NCI-H2227 treated with DMSO at 0.1 percent for 48 hours (cell line): ENCODE data around the gene CSTF1.
"Not testable (repeated sequence)": the region's sequence is repeated elsewhere in the genome, so short reads cannot be mapped to it uniquely, and the experiment has no call there.

Experiments used
- DNase-seq: peaks from one replicate; lab custom pipeline; 2025; lab: John Stamatoyannopoulos, UW

Gene CSTF1

GRCh38 chr20:56369179-56369578 is 23.3 kb upstream of the CSTF1 start:
- no peak for DNase-seq

DNA sequence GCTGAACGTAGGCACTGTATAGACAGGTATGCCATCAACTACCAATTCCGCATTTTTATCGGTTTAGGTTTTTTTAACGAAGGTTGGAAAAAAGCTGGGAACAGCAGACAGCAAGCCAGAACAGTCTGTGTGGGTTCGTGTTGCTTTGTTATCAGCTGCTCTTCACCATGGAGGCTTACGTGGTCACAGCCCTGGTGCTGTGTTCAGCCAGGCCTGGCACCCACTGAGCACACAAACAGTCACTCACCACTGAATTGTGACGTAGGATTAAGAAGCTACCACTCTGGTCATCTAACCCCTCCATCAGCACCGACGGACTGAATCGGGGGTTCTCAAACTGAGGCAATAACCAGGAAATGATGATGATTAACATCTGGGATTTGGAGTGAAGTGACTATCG is 20.5 kb upstream of the CSTF1 start:
- DNase-seq = no peak

DNA sequence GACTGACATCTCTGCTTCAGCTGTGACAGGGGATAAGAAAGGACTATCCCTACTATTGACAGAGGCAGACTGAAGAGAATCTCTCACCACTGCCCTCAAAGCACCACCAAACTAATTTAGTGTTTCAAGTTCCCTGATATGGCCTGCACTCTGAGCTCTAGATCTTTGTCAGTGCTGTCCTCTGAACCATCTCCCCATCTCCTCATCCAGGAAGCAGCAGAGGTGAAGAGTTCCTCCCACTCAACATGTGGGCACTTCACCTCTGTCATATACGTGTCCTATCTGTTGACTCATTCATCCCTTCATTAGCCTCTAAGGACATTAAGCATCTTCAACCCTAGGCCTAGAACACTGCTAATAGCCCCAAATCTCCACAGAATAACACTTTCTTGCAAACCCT is 19.6 kb upstream of the CSTF1 start:
- no peak for DNase-seq

DNA sequence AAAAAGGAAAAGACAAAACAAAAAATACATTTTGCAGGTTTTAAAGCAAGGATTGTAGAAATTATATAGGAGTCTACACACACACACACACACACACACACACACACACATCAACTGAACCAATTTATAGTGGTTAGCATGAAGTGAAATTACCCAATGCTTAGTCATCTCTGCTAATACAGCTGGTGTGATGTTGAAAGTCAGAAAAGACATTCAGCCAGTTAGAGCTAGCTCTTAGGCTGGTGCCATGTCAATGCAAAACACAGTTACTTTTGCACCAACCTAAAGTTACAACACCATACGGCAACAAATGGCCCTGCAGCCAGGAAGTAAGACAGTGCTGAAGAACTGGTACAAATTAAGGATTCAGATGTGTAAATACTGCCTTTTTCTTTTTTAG is 18.5 kb upstream of the CSTF1 start:
- no peak for DNase-seq

DNA sequence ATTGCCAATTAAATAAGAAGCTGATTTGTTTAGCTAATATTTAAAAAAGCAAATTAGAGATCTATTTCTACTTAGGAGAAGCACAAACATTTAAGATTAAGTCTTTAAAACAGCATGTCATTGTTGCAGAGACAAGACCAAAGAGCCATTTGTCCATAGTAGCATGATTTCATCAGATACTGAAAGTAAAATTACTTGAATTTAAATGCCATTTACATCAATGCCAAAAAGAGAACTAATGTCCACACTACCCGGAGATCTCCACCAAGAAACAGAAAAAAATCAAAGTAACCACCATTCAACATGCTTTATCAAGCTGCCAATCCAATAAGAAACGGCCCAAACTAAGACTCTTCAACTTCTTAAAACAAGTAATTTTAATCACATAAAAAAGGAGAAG is 16.1 kb upstream of the CSTF1 start:
- DNase-seq = no peak

GRCh38 chr20:56378386-56378785 is 14.1 kb upstream of the CSTF1 start:
- DNase-seq = no peak

- DNase-seq = no peak
Measured at GRCh38 chr20:56380375-56380774, 12.1 kb upstream of the CSTF1 start.

GRCh38 chr20:56381501-56381900 is 10.9 kb upstream of the CSTF1 start:
- DNase-seq = no peak

- DNase-seq = no peak
Measured at GRCh38 chr20:56382696-56383095, 9.7 kb upstream of the CSTF1 start.

- no peak for DNase-seq
Measured at GRCh38 chr20:56383334-56383733, 9.1 kb upstream of the CSTF1 start.

DNA sequence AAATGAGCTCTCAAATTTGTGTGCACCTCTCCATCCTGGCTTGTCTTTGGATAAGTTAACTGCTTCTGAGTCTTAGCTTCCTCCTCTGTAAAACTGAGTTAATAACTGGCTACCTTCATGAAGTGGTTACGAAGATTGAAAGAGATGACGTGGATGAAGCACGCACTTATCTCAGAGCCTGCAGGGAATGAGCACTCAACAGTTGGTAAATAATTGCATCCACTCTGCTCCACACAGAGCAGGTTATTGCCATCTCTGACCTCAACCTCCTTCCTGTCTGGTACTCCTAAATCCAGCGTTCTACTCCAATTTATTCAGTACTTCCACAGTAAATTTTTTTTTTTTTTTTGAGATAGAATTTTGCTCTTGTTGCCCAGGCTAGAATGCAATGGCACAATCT is 7.3 kb upstream of the CSTF1 start:
- DNase-seq = peak; percentile 33

DNA sequence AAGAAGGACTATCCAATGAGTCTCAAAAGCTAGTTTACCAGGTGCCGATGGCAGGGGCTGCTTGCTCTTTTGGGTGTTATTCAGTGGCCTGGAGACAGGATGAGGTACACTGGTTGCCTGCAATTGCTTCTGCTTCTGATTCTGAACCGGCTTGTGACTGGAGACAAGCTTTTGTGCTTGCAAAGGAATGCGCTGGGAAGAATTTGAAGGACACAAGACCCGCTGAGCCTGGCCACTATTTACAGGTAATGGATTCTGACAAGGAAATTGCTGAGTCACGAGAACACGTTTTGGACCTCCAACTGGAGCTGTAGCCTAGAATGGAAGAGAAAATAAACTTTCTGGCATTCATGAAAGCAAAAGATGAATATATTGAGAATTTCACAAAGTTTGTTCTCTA is 6.2 kb upstream of the CSTF1 start:
- no peak for DNase-seq

DNA sequence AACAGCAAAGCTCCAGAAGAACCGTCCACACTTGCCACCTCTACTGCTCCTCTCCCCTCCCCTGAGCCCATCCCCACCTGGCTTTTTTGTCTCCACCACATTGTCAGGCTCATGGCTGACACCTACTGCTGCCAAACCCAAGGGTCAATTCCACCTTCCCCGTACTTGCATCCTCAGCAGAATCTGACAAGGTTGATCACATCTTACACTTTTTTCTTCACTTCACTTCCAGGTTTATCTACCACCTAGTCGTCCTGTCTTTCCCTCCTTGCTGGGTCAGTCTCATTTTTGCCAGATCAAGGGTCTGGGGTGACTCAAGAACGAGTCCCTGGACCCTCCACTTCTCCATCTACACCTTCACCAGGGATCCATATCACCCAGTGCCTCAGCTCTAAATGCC is 3.6 kb upstream of the CSTF1 start:
- DNase-seq = no peak

DNA sequence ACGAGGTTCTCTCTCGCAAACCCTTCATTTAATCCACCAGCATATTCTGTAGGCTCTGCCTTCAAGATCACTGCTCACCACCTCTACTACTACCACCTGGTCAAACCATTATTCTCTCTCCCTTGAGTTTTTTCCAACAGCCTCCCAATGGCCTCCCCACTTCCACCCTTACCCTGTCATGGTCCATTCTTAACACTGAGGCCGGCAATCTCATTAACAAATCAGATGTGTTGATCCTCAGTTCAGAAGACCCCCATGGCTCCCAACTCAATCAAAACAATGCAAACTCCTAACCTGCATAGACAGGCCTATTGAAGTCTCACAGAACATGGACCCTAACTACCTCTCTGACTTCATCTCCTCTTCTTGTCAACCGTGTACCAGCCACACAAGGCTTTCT is 2.6 kb upstream of the CSTF1 start:
- no peak for DNase-seq

DNA sequence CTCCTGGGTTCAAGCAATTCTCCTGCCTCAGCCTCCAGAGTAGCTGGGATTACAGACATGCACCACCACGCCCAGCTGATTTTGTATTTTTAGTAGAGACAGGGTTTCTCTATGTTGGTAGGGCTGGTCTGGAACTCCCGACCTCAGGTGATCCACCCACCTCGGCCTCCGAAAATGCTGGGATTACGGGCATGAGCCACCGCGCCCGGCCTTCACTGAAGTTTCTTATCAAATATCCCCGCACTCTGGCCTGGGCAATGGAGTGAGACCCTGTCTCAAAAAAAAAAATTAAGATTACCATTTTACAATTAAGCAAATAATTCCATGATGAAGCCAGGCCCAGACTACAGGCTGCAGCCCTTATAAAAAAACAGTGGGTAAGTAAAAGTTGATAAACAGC is 2.0 kb upstream of the CSTF1 start:
- DNase-seq = not testable (repeated sequence)

DNA sequence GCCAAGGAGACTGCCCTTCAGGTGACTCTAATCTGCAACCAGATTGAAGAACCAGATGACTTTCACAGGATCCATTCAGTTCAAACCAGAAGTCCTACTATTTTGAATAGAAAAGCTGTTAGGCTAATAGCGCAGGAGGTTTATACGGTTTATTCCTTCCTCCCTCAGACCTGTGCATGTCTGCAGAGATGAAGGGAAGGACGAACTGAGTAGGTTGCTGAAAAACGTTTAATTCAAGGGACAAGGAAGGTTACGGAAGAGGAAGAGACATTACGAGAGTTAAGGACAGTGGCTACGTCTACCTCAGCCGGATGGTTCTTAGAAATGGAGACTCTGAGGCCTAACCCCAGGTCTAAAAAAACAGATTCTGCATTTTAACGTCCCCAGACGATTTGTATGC is 1.4 kb upstream of the CSTF1 start:
- no peak for DNase-seq

DNA sequence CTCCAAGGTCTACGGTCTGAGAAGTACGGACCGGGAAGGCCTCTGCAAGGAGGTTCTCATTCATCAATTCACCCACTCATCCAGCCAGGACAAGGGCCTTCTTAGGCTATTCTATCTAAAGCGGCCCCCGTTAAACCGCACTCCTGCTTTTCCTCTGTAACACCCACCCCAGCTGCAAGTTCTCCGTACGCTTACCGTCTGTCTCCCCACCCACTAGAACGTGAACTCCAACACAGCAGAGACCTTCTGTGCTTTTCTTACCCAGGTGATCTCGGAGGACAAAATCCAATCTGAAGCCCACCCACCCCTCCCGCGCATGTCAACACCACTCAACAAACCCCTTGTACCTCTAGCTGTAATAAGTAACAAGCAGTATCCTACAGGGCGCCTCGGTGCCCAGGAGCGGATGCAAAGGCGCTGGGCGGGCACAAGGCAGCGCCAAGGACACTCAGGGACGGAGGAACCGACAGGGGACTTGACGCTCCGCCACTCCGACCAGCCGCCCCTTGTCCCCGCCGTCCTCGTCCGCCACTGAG is 781 bp upstream of the CSTF1 start:
- peak; percentile 47 for DNase-seq

DNA sequence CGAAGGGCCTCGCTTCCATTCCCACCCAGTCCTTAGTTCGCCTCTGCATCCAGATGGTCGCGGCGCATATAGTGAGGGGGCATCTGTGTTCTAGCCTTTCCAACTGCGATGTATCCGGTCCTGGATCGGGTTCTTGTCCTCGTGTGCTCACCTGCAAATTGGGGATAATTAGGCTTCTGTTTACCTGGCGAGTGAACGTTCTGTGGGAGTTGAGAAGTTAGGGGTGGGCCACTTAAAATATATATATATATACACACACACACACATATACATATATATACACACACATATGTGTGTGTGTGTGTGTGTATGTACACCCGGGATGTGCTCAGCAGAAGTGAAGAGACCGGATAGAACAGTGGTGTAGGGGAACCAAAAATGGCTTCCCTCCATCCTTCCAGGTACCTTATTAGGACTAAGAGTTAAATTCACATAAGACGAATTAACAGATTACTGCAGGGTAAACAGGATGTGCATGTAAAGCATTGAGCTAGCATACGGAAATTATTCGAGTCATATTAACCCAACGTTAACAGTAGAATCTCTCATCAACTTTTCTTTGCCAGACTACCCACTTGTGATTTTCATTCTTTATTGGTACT is 537 bp downstream of the CSTF1 start:
- DNase-seq = no peak

GRCh38 chr20:56393653-56394052 is 1.2 kb downstream of the CSTF1 start:
- no peak for DNase-seq

DNA sequence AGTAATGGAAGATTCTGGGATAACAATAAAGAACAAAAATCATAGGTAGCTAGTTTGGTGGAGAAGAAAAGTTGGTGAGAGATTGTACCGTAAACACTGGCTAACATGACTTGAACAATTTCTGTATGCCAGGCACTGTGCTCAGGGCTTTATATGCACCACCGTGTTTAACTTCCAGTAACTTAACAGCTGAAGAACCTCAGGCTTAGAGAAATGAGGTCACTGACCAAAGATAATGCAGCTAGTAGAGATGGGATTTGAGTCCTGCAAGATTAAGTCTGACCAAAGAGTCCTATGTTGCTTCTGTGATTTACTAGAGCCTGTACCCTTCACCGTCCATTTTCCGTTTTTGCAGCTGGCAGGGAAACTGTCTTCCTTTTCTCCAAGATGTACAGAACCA is 2.7 kb downstream of the CSTF1 start:
- no peak for DNase-seq

GRCh38 chr20:56400001-56400640 is 7.7 kb downstream of the CSTF1 start:
- peak; percentile 27 for DNase-seq

DNA sequence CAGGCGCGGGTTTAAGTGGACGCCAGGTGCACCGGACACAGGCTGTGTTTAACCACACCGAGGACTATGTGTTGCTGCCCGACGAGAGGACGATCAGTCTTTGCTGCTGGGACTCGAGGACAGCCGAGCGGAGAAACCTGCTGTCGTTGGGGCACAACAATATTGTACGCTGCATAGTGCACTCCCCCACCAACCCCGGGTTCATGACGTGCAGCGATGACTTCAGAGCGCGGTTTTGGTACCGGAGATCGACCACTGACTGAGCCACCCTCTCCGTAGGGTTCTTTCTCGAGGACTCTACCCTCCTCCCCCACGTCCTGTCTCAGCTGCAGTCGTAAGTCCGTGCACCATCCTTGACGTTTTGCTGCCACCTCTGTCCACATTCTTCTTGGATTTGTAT is 11.0 kb downstream of the CSTF1 start:
- DNase-seq = no peak

DNA sequence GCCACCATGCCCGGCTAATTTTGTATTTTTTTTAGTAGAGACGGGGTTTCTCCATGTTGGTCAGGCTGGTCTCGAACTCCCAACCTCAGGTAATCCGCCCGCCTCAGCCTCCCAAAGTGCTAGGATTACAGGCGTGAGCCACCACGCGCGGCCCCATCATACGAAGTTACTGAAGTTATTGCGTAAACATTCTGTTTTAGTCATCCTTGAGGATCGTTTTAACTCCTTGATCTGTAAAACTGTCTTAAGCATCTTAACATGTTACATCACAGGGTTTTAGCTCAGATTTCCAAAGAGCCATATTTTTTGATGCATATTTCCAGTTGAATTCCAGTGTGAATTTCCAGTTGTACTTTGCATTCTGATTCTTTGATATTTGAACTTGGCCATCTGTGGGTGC is 12.9 kb downstream of the CSTF1 start:
- DNase-seq = not testable (repeated sequence)

DNA sequence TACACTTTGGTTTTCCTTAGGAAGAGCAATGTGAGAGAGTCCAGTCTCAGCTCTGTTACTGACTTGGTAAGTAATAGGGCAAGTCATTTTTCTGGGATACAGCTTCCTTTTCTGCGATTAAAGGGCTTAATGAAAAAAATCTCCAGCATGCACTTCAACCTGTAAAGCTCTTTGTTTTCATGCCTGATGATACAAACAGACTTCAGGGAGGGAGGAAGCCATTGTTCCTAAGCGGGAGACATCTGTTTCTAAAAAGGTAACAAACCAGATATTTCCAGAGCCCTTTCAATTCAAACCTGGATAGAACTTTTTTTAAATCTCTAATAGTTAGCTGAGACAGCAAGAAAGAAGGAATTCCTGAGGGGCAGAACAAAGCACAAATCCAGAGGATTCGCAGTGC is 14.5 kb downstream of the CSTF1 start:
- DNase-seq = no peak
